ENCODE results near the gene FUT9. TPM values are rescaled to one million over a fixed set of nuclear protein-coding genes. Genes with fewer than 3 reads are reported as not detected.

The FUT9 gene
- total RNA-seq, 6 experiments from 2014 or later: not detected

DNA sequence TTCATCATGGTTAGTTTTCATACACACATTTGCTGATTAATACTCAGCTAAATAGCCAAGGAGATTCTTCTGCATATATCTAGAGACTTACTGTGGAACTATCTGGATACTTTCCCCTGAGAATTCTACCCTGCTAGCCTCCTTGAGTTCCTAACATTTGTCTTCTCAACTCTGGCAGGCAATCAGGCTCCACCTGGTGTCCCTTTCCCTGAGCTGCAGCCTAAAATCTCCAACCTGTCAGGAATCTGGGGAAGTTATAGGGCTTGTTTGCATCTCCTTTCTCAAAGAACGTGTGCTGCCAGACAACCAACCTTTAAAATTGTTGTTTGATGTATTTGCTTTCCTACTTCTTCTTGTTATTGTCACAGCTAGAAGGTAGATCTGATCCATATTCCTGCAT, 73.4 kb downstream of the FUT9 start:
- Mint-ChIP-seq H3K36me3 (ENCODE audit: low read depth) (no peaks in the 10 kb centered on the region), H3K27me3 (ENCODE audit: insufficient read depth) (no peaks in the 10 kb centered on the region), H3K9me3 (peaks cover 35% of the 10 kb centered on the region), H3K27ac (no peak overlapping the region), H3K4me3 (no peak overlapping the region), H3K4me1 (ENCODE audit: low read depth) (no peaks in the 10 kb centered on the region)
- TF ChIP-seq, protein P1, sequence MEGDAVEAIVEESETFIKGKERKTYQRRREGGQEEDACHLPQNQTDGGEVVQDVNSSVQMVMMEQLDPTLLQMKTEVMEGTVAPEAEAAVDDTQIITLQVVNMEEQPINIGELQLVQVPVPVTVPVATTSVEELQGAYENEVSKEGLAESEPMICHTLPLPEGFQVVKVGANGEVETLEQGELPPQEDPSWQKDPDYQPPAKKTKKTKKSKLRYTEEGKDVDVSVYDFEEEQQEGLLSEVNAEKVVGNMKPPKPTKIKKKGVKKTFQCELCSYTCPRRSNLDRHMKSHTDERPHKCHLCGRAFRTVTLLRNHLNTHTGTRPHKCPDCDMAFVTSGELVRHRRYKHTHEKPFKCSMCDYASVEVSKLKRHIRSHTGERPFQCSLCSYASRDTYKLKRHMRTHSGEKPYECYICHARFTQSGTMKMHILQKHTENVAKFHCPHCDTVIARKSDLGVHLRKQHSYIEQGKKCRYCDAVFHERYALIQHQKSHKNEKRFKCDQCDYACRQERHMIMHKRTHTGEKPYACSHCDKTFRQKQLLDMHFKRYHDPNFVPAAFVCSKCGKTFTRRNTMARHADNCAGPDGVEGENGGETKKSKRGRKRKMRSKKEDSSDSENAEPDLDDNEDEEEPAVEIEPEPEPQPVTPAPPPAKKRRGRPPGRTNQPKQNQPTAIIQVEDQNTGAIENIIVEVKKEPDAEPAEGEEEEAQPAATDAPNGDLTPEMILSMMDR (IDR thresholded peaks at IDR 0.05): no peak
- no peak for DNase-seq

GRCh38 chr6:96094077-96094476, 78.3 kb downstream of the FUT9 start:
- Mint-ChIP-seq H3K36me3 (ENCODE audit: low read depth) (no peaks in the 10 kb centered on the region), H3K4me3 (no peak overlapping the region), H3K9me3 (peaks cover 38% of the 10 kb centered on the region), H3K4me1 (ENCODE audit: low read depth) (no peaks in the 10 kb centered on the region), H3K27me3 (ENCODE audit: insufficient read depth) (no peaks in the 10 kb centered on the region), H3K27ac (no peak overlapping the region)
- no peak for DNase-seq
- TF ChIP-seq, protein P1 (IDR thresholded peaks at IDR 0.05): no peak

DNA sequence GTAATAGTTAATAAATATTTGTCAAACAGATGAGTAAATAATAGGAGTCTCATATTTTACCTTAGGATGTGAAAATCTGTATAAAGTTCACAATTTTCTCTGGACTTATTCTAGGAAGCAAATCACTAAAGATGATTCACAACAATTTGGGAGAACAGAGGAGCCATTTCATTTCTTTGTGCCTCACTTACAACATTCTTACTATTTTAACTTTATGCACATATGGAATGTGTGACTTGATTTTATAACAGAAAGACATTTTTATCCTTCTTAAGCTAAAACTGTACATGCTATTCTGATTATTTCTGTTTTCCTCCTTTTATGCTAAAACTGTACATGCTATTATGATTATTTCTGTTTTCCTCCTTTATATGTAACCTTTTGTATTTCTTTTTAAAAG, 83.3 kb downstream of the FUT9 start:
- no peak overlapping the region for H3K27ac Mint-ChIP-seq
- no peaks in the 10 kb centered on the region for H3K27me3 Mint-ChIP-seq (ENCODE audit: insufficient read depth)
- H3K4me3 Mint-ChIP-seq: no peak overlapping the region
- H3K36me3 Mint-ChIP-seq (ENCODE audit: low read depth): no peaks in the 10 kb centered on the region
- TF ChIP-seq, protein P1 (IDR thresholded peaks at IDR 0.05): no peak
- no peak for DNase-seq
- H3K4me1 Mint-ChIP-seq (ENCODE audit: low read depth): no peaks in the 10 kb centered on the region
- peaks cover 46% of the 10 kb centered on the region for H3K9me3 Mint-ChIP-seq

GRCh38 chr6:96101564-96101963, 85.8 kb downstream of the FUT9 start:
- Mint-ChIP-seq H3K9me3 (peaks cover 42% of the 10 kb centered on the region), H3K36me3 (ENCODE audit: low read depth) (no peaks in the 10 kb centered on the region), H3K4me3 (no peak overlapping the region), H3K27ac (no peak overlapping the region), H3K4me1 (ENCODE audit: low read depth) (no peaks in the 10 kb centered on the region), H3K27me3 (ENCODE audit: insufficient read depth) (no peaks in the 10 kb centered on the region)
- TF ChIP-seq, protein P1 (IDR thresholded peaks at IDR 0.05): no peak
- DNase-seq: no peak

DNA sequence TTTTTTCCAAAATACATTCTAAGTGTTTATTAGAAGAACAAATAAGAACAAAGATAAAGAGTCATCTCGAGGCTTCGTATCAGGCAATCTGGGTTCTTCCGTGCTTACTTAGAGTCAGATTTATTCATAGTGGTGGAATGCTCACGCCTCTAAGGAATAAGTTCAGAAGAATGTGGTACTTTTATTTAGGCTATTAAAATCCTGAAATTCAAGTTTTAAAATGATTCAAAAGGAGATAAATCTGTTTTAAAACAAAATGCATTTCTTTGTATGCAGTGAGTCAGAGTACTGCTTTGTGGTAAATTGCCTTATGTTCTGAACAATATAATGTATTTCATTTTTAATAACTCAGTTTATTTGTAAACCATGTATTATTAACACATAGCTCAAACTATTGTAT, 89.1 kb downstream of the FUT9 start:
- no peaks in the 10 kb centered on the region for H3K27me3 Mint-ChIP-seq (ENCODE audit: insufficient read depth)
- DNase-seq: no peak
- H3K9me3 Mint-ChIP-seq: peaks cover 57% of the 10 kb centered on the region
- H3K4me3 Mint-ChIP-seq: no peak overlapping the region
- H3K36me3 Mint-ChIP-seq (ENCODE audit: low read depth): no peaks in the 10 kb centered on the region
- no peak overlapping the region for H3K27ac Mint-ChIP-seq
- TF ChIP-seq, protein P1 (IDR thresholded peaks at IDR 0.05): no peak
- H3K4me1 Mint-ChIP-seq (ENCODE audit: low read depth): no peaks in the 10 kb centered on the region

DNA sequence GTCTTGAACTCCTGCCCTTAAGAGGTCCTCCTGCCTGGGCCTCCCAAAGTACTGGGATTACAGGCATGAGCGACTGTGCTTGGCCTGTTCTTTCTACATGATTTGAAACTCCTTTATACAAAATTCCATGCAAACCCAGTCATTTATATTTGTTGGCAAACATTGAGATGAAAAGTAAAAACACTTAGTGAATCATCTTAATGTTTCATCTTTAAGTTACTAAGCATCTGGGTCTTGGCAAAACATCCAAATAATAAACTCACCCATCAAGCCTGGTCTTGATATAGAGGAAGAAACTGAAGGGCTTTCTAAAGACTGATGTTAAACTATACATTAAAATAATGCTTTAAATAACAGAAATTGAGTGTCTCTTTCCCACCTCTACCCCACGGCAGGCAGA, 95.1 kb downstream of the FUT9 start:
- TF ChIP-seq, protein P1 (IDR thresholded peaks at IDR 0.05): no peak
- Mint-ChIP-seq H3K4me1 (ENCODE audit: low read depth) (no peaks in the 10 kb centered on the region), H3K36me3 (ENCODE audit: low read depth) (no peaks in the 10 kb centered on the region), H3K4me3 (no peak overlapping the region), H3K27ac (no peak overlapping the region), H3K9me3 (peaks cover 33% of the 10 kb centered on the region), H3K27me3 (ENCODE audit: insufficient read depth) (no peaks in the 10 kb centered on the region)
- no peak for DNase-seq

All from HFFc6 (cell line).